ENCODE data around the gene RNF141.

The RNF141 gene

DNA sequence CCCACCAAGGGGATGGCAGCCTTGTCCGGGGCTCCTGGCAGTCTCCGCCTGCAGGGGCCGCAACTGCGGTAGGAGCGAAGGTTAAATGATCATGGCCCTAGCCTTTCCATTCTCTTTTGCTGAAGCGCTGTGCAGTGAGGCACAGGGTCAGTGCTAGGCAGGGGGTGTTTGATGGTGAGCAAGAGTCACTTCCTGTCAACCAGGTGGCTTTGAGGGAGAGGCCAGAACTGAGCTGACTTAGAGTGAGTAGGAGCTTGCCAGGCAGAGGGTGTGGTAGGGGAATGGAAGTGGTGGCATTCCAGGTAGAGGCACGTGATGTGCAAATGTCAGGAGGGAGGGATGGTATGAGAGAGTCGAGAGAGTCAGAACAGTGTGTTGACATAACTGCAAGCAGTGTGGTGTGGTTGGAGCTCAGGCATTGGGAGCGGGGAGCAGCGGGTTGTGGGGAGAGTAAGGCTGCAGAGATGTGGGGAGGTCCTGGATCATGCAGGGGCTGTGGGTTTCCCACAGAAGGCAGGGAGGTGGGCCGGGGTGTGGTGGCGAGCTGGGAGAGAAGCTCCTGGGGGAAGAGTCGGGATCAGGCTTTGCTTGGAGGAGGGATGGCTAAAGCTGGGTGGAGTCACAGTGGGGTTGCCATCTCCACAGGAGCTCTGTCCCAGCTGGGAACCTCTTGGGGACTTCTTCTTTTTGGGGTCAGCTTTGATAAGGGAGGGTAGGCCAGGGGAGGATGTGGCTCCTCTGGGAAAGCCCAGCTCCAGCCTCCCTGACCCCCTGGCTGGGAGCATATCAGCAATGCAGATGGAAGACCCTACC is 52.7 kb downstream of the RNF141 start:
- in situ Hi-C loops (cut with HindIII; ENCODE audit: low sequenced_read_pairs) = no loop called here
- no peak for DNase-seq (ENCODE audit: low read depth)
- TF ChIP-seq, protein P1, sequence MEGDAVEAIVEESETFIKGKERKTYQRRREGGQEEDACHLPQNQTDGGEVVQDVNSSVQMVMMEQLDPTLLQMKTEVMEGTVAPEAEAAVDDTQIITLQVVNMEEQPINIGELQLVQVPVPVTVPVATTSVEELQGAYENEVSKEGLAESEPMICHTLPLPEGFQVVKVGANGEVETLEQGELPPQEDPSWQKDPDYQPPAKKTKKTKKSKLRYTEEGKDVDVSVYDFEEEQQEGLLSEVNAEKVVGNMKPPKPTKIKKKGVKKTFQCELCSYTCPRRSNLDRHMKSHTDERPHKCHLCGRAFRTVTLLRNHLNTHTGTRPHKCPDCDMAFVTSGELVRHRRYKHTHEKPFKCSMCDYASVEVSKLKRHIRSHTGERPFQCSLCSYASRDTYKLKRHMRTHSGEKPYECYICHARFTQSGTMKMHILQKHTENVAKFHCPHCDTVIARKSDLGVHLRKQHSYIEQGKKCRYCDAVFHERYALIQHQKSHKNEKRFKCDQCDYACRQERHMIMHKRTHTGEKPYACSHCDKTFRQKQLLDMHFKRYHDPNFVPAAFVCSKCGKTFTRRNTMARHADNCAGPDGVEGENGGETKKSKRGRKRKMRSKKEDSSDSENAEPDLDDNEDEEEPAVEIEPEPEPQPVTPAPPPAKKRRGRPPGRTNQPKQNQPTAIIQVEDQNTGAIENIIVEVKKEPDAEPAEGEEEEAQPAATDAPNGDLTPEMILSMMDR (IDR thresholded peaks at IDR 0.05; ENCODE audit: low read depth, low read length, missing control alignments) = no peak
- H3K4me3 ChIP-seq (ENCODE audit: low read depth, low read length) = no peak overlapping the region

DNA sequence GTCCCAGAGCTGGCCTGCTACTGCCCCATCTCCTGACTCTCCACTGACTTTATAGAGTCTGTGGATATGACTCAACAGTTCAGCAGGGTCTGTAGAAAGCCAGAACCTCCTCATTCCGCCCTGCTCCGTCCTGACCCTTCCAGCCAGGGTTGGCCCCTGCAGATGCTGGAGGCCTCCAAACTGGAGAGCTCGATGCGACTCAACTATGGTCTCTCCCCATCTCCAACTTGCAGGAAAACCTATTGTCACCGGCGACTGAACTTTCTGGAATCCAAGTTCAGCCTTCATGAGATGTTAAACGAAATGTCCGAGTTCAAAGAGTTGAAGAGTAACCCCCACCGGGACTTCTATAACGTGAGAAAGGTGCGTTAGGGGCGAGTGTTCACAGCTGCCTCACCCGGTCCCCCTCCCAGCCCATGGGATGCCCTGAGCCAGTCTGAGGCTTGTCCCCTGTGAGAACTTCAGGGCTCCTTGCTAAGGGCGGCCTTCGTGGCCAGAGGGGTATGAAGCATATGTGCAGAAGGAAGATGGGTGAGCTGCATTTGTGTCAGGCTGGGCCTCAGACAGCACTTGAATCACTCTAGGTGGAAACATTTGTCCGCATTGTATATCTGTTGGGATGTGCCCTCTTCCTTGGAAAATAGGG is 53.9 kb downstream of the RNF141 start:
- TF ChIP-seq, protein P1 (IDR thresholded peaks at IDR 0.05; ENCODE audit: low read depth, low read length, missing control alignments) = no peak
- DNase-seq (ENCODE audit: low read depth) = no peak
- in situ Hi-C loops (cut with HindIII; ENCODE audit: low sequenced_read_pairs) = no loop called here
- H3K4me3 ChIP-seq (ENCODE audit: low read depth, low read length) = no peak overlapping the region

DNA sequence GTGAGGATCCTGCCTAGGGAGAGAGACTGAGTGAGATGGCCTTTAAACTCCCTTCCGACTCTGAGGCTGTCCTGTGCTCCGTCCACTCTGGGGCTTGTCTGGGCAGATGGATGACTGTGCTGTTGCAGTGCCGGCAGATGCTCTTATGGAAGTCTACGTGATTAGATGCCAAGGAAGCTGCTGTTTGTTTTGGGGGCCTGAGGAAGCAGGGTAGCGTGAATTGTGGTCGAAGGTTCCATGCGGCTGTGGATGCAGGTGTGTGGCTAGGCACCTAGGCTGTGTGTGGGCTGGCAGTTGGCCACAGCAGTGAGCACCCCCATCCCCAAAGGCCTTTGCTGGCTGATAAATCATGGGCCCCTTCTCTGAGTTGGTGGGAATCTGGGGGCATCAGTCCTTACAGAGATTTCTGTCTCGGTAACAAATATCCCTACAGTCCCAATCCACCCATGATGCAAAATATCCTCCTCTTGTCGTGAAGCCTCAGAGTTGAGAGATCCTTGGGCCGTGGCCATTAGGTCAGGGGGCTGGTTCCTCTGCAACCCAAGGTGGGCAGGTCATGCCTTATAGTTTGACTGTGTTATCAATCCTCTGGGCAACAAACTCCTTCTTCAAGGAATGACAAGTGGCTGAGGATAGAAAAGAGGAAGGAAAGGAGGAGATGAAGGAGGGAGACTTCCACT is 54.7 kb downstream of the RNF141 start:
- no peak for DNase-seq (ENCODE audit: low read depth)
- in situ Hi-C loops (cut with HindIII; ENCODE audit: low sequenced_read_pairs) = no loop called here
- TF ChIP-seq, protein P1 (IDR thresholded peaks at IDR 0.05; ENCODE audit: low read depth, low read length, missing control alignments) = no peak
- no peak overlapping the region for H3K4me3 ChIP-seq (ENCODE audit: low read depth, low read length)

DNA sequence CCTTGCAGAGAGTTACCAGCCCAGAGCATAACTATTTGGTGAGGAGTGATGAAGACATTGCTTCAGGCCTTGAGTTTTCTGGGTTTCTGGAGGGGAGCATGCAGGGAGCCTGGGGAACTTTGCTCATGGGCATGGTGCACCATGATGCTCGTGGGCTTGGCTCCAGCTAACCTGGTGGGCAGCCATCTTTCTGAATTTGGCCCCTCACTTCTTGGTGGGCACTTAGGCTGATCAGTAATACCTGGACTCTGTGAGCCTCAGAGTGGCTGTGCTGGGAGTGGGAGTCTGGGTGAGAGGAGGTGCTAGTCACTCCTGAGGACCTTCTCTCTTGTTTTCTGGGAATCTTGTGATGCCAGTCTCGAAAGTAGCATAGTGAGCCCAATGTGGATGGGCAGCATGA is 55.3 kb downstream of the RNF141 start:
- no peak overlapping the region for H3K4me3 ChIP-seq (ENCODE audit: low read depth, low read length)
- in situ Hi-C loops (cut with HindIII; ENCODE audit: low sequenced_read_pairs) = no loop called here
- DNase-seq (ENCODE audit: low read depth) = no peak
- TF ChIP-seq, protein P1 (IDR thresholded peaks at IDR 0.05; ENCODE audit: low read depth, low read length, missing control alignments) = no peak

DNA sequence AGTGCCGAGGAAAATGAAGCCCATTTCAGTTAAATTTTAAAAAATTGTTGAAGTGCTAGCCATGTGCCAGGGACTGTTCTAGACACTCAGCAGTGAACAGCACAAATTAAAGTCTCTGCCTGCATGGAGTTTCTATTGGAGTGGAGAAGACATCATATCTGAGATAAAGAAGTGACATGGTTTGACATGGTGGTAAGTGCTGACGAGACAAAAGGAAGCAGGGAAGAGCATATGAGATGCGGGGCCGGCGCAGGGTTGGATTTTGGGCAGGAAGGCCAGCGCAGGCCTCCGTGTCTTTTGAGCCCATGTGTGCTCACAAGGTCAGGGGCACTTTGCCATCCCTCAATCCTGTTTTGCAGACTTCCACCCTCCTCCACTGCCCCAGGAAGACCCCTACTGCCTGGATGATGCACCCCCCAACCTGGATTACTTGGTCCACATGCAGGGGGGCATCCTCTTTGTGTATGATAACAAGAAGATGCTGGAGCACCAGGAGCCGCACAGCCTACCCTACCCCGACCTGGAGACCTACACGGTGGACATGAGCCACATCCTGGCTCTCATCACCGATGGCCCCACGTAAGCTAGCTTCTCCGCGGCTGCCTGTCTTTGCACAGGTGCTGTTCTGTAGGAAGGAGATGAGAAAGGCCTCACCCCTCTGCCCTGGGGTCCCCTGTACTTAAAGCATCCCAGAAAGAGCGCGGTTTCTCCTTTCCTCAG is 56.4 kb downstream of the RNF141 start:
- in situ Hi-C loops (cut with HindIII; ENCODE audit: low sequenced_read_pairs) = no loop called here
- no peak for DNase-seq (ENCODE audit: low read depth)
- no peak overlapping the region for H3K4me3 ChIP-seq (ENCODE audit: low read depth, low read length)
- TF ChIP-seq, protein P1 (IDR thresholded peaks at IDR 0.05; ENCODE audit: low read depth, low read length, missing control alignments) = no peak

DNA sequence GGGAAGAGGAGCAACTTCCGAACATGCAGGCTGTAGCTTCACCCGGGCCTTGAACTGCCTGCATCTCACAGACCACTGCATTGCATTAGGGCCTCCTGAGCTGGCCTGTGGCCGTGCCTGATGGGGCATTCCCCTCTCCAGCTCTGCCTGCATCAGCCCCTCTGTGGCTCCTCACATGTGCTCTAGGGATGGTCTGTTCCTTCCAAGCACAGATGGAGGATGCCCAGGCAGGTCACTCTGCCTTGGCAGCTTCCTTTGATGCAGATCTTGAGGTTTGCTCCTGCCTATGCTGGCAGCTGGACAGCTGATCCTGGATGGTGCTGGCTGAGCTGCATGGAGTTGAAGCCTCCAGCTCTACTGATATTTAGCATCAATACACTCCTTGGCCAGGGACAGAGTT is 57.4 kb downstream of the RNF141 start:
- no peak overlapping the region for H3K4me3 ChIP-seq (ENCODE audit: low read depth, low read length)
- no peak for DNase-seq (ENCODE audit: low read depth)
- in situ Hi-C loops (cut with HindIII; ENCODE audit: low sequenced_read_pairs) = no loop called here
- TF ChIP-seq, protein P1 (IDR thresholded peaks at IDR 0.05; ENCODE audit: low read depth, low read length, missing control alignments) = no peak
